Measurements from ENCODE around the gene RAB30.
A peak's percentile ranks its signal among the peaks of the same experiment; 100 is the strongest.

The RAB30 gene, protein sequence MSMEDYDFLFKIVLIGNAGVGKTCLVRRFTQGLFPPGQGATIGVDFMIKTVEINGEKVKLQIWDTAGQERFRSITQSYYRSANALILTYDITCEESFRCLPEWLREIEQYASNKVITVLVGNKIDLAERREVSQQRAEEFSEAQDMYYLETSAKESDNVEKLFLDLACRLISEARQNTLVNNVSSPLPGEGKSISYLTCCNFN

DNA sequence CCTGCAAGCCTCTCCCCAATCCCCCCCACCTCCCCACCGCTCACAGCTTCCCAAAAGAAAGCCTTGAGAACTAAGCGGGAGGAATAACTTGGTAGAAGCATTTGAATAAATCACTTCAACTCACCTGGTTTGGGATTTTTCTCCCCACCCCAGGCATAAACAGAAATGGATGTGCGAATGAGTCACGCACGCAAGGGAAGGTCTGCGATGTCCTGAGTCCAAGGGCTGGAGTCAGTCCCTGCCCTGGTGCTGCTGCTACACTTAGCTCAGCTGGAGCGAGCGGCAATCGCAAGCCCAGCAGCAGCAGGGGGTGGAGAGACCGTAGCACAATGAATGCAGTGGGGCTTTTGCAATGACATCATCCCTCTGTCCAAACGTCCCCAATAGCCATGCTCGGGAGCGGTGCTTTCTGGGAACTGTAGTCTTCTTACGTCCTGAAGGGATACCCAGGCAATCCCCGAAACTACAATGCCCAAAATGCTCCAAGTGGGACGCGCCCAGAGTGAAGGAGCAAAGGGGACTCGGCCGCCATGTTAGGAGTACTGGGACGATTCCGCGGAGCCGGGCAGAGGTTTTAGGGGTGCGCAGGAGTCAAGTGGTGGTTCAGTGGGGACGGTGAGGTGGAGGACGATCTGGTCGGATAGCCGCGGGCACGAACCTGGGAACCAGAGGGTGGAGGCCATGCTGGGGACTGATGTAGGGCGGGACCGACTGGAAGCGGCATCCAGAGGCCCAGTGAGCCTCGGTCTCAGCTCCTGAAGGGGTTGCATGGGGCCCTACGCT lies at the start of gene RAB30:
RAB30 (minus strand) TSS at position 331 of the 783 bp plus-strand sequence. CDS start 74,581 bp downstream, outside the sequence.
- peak; percentile 99 for DNase-seq

DNA sequence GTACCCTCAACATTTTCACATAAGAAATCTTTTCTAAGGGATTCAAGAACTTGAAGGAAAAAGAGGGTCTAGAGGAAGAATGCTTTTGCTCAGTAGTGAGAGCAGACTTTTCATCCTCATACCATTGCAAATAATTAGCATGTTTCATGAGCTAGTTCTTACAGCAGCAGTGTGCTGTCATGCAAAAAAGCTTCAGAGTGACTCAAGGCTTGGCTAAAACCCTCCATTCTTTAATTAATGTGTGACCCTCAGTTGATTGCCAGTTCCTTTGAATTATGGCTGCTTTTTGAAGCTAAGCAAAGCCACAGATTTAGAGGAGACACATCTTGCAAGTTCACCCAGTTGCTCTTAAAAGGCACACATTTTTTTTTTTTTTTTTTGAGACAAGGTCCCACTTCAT lies 48.6 kb upstream of the RAB30 start:
- DNase-seq = no peak

DNA sequence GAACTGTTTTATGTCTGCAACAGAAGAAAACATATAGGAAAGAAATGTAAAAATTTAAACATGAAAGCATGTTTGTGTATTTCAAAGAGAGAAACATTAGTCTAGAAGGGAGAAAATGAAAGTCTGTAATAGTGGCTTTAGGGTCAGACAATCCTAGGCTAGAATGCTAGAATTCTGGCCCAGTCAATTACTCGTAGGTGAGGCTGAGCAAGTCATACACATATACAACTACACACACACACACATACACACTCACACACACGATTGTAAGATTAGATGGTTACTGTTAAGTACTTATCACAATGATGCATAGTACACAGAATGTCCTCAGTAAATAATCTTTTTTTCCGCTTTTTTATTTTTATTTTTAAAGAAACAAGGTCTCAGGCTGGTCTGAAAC lies 47.5 kb upstream of the RAB30 start:
- DNase-seq = no peak

DNA sequence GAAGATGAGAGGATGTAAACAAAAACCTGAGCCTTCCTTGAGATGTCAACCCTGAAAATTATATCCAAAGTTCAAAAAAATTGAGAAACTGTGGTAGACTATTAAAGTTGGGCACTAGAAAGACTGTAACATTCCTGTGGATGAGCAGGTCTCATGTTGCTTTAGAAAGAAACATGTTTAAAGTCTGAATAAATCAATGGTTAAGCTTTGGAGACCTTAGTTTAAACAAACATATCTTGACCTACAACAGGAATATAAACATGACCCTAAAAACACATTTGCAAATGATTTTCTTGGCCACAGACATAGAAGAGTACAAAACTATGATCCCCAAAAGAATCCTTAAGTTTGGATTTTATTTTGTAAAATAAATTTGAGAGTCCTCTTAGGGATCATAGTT lies 47.1 kb upstream of the RAB30 start:
- DNase-seq = no peak

DNA sequence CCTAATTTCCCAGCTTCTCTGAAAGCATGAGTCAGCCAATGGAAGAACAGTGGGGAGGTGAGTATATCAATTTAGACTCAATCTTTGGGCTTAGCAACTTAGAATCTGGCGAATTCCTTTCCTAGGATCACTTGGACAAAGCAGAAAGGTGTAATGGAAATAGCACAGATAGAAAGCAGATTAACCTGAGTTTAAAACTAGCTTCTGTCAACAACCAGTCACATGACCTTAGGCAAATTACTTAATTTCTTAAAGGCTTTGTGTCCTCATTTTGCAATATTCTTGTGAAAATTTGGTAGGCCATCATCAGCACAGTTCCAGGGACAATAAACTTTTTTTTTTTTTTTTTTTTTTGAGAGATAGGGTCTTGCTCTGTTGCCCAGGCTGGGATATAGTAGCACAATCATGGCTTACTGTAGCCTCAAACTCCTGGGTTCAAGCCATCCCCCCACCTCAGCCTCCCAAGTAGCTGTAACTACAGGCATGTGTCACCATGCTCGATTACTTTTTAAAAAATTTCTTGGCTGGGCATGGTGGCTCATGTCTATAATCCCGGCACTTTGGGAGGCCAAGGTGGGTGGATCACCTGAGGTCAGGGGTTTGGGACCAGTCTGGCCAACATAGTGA lies 44.4 kb upstream of the RAB30 start:
- no peak for DNase-seq

DNA sequence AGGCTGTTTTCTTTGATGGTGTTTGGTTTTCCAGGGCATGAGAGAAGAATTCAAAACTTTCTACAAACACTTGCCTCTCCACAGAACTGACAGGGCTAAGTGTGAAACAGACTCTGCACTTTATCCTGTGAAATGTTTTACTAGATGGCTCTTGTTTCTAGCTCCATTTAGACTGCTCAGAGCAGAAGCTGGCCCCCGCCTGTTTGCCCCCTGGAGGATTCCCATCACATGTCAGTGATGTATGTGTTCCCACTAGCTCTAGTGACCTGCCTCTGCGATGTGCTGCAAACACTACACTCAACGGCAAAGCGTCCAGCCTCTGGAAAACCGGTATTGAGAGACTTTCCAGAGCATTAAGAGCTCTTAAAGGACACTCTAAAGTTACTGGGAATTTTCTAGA lies 43.9 kb upstream of the RAB30 start:
- DNase-seq = no peak

DNA sequence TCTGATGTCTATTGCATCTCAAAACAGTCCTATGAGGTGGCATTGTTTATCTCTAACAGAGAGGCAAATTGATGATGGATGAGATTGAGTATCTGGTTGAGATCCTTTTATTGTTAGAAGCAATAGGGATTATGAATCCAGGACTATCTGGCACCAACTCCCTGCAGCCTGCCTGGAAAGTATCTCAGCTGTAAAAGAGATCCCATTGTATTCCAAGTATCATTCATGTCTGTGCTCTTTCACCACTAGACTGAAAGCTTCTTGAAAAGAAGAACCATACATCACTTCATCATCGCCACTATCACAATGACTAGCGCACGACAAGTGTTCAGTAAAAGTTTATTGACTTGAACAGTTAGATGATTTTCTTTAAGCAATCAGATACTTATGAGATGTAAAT lies 43.3 kb upstream of the RAB30 start:
- DNase-seq = no peak

DNA sequence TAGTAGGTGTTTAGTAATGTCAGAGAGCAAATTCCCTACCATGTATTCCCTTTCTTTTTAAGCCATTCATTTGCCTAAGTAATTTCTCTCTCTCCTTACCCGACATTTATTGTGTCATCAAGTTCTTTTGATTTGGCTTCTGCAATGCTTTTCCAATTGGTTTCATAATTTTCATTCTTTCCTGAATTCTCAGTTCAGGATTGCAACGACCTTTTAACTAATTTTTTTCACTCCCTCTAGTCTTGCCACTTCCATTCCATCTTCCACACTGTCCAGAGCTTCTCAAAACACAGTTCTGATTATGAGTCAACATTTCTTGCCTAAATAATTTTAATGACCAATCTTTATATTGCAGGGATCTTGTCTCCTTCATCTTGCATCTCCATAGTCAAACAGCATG lies 41.2 kb upstream of the RAB30 start:
- DNase-seq = no peak

DNA sequence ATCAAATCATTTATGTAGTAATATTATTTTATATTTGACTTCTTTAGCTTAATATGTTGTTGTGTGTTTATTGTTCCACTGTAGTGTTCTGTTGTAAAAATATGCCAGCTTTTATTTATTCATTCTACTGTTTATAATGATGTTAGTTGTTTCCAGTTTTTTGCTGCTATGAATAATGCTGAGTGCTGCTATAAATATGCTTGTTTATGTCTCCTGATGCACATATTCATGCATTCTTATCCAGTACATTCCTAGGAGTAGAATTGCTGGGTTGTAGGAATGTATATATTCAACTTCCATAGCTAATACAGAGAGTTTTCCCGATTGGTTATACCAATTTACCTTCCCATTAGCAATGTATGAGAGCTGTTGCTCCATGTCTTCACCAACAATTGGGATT lies 33.5 kb upstream of the RAB30 start:
- no peak for DNase-seq

DNA sequence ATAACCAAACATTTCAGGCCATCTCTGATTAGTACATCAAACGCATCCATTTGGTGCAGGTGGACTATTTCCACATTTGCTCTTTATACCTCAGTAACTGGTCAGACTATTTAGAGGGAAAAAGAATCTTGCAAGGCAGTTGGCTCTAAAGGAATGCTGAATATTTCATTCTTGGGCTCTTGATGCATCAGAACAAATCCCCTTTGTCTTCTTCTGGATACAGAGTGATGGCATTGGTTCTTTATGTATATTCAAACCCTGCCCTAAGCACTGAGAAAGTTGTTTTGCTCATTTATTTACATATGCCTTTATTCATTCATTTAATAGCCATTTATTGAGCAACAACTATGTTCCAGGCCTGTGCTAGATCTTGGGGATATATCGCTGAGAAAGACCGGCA lies 31.1 kb upstream of the RAB30 start:
- no peak for DNase-seq

DNA sequence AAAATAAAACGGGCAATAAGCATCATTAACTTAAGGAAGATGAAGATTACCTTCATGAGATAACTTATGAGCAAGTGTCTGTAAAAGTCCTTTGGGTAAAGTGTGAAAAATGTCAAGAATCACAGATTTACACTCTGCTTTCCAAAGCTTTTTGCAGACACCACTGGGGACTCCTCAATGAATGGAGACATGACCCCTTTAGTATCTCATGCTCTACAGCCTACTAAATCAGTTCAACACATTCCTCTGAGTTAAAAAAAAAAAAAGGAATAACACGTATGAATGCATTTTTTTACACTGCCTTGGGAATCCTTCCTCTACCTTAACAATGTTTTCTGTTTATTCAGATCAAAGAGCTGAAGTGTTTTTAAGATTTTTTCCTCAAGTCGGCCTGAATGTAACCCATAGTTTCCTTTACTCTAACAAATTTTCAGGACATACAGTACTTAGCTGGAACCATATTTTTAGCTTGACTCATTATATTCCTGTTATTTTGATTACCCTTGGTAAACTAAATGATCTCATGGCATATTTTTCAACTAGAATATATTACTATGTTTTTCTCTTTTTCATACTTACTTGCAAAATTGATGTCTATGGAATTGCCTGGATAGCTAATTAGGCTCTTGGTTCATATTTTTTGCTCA lies 25.9 kb upstream of the RAB30 start:
- no peak for DNase-seq

DNA sequence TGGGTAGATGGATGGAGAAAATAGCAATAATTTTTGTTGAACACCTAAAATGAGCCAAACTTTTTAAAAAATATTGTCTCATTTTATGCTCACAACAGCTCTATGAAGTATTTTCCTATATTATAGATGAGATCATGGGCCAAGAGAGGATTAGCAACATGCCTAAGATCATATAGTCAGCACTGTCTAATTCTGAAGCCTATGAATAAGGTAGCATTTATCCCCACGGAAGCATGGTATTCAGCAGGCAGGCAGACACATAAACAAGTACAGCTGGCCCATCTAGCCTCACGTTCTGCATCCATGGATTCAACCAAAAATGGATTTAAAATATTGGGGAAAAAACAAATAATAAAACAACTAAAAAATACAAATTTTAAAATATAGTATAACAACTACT lies 21.9 kb upstream of the RAB30 start:
- no peak for DNase-seq

DNA sequence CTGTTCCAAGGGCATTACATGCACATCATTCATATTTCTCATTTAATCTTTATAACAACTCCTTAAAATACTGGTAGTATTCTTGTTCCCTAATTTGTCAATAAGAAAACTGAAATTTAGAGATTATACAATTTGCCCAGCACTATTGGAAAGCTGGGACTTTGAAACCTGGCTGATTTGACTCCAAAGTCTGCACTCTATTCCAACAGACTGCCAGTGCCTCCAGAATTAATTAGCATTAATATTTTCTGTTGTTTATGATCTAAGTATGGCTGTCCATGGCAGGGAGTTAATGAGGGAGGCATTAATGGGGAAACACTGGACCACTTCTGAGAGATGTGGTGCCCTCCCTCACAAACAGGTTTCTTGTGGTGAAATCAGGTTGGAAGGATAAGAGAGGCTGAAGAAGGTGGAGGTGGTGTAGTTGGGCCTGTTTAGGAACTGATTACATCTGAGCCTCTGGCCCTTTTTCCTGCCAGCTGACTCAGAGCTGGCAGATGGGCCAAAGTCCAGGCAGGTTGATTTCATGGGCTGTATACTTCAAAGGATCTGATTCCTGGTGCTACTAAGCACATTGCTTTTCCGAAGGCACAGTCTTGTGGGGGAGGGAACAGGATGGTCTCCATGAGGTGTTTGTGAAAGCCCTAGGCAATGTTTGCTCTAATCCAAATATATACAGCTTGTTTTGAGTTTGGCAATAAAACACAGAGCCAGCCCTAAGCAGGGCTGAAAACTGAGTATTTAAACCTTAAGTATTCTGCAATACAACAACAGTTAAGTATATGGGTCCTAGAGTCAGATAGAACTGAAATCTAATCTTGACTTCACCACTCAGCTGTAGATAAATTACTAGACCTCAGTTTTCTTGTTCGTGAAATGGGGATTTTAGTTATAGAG lies 21.0 kb upstream of the RAB30 start:
- DNase-seq = peak; percentile 39

DNA sequence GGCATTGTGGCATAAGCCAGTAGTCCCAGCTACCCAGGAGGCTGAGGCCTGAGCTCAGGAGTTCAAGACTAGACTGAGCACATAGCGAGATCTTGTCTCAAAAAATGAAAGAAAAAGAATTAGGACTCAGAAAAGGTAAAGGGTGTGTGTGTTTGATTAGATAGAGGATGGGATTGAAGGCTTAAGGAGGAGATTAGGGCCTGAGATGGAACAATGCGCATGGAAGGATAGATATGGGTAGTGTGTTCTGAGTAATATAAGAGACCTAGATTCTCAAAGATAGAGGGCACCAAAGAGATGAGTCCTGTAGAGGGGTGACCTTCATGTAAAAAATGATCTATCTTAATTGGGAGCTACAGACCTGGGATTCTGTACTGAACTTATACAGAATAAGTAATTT lies 17.3 kb upstream of the RAB30 start:
- DNase-seq = peak; percentile 68

DNA sequence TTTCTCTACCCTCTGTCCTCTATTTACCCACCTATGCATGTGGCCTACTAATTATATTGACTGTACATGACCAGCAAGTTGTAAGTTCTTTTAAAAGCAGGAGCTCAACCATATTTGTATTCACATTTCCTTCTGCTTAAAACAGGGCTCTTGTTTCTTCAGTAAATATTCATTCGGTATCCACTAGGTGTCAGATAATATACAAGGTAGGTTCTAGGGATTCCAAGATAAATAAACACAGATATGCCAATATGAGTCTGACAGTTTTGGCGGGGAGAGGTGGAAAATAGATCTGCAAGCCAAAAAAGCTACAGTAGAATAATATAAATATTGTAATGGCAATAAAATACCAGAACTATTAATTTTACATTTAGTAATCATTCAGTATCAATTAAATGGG lies 15.3 kb upstream of the RAB30 start:
- peak; percentile 54 for DNase-seq

DNA sequence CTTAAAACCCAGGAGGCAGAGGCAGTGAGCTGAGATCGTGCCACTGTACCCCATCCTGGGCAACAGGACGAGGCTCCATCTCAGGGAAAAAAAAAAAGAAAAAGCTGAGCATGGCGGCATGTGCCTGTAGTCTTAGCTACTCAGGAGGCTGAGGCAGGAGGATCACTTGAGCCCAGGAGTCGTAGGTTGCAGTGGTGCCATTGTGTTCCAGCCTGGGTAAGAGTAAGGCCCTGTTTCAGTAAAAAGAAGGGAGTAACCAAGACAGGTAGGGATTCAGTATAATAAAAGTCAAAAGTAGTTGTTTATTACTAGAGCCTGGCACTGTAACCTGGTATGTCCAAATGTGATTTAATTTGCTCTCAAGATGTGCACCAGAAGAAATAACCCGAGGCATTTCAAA lies 8.1 kb upstream of the RAB30 start:
- DNase-seq = no peak

DNA sequence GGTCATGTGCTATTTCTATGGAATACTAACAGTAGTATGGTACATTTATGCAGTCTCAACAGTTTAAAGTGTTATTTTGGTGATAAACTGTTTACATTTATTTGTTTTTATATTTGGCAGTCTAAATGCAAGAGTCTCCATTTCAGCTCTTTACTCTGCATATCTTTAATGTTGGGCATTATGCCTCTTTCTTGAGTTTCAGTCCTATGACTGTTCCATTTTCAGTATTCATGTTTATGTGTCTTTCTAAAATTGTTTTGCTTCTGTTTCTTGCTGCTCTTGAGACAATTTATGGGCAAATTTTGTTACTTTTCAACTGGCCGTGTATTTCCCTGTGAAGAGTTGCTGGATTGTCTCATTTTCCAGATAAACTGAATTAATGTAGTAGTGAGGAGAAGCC lies 6.6 kb upstream of the RAB30 start:
- DNase-seq = no peak

DNA sequence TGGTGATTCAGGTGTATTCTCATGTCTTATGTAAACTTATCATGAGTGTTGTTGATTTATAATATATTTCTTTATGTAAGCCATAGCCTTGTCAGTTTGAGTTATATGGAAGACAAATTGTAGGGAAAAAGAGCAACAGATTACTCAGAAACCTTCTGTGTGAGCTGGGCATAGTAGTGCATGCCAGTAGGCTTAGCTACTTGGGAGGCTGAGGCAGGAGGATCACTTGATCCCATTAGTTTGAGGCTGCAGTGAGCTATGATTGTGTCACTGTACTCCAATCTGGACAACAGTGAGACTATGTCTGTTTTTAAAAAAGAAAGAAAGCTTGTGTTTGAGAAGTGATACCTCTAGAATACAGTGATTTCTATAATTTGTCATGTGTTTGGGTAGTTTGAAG lies 2.2 kb upstream of the RAB30 start:
- DNase-seq = no peak

DNA sequence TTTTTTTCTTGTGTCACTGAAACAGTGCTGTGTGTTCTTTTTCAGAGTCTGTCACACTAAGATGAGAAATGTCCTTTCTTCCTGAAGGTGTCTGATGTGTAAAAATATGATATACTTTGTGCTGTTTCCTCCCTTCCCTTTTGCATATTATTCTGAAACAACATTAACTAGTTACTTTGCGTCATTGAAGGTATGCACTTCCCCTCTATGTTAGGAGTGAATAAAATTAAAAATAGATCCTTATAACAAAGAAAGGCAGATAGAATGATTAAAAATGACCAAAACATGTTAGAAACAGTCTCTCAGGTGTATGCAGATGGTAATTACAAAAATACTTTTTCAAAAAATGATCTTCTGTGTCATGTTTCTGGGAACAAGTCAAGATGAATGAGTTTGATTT lies 1.6 kb upstream of the RAB30 start:
- no peak for DNase-seq

DNA sequence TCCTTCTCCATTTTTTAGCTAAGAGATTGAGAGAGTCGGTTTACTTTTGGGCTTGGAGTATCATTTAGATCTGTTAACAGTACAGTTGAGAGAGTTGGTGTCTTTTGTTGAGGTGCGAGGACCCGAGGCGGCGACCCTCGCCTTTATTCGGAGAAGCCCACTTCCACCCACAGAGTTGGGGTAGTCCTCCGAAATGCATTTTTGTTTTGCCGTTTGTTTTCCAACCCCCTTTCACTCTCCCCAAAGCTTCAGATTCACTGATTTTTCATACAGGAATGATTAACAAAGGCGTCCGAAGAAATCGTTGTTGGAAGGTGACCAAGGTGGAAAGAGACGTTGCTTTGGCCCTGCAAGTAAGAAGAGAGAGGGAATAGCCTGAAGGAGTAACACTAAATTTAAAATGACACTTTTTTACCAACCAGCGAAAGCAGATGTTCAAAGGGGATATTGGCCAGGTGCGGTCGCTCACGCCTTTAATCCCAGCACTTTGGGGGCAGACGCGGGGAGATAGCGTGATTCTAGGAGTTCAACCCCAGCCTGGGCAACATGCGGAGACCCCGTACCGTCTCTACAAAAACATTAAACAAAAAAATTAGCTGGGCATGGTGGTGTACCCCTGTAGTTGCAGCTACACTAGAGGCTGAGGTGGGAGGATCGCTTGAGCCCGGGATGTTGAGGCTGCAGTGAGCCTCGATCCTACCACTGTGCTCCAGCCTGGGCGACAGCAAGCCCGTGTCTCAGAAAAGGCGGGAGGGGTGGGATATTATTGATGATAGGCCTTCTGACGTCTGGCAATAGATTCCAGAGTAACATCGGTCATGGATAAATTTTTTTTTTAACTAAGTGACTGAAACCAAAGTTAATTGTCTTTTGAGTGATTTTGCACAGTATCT lies 899 bp upstream of the RAB30 start:
- DNase-seq = no peak

DNA sequence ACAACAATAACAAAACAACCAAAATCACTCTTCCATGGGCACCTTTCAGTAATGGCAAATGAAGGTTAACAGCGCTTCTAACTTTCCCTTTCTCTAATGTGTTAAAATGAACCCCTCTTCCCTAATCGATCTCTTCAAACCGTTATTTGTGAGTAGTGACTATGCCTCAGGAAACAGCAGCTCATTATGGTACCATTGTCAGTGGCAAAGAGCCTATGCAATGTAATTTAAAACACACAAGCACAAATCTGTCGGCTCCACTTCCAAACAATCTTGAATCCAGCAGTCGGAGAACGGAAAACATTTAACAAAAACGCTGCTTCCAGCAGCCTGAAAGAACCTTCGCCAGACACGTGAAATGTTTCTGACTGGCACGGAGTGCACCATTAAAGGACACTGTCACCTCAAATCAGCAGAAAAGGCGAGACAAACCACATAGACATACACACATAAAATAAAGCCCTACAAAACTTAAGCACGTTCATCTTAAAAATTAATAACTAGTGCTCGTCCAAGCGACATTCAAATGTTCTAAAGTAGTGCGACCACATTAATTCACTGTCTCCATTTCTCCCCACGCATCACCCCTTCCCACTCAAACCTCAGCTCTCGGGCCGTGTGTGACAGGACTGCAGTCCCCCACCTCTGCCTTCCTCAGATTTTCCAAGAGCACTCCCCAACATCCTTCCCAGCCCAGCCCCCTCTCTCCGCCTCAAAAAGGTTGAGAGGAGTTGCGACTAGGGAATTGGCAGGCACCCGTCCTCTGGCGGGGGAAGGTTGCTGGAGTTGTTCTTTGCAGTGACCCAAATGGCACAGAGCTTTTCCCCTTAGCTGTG lies 748 bp downstream of the RAB30 start:
- no peak for DNase-seq

Measured in hematopoietic multipotent progenitor cell treated with erythropoietin and hydrocortisone succinate and interleukin-3 and kit ligand, for 8 days (in vitro differentiated cells).